ENCODE results near the gene CREB3L1.

DNA sequence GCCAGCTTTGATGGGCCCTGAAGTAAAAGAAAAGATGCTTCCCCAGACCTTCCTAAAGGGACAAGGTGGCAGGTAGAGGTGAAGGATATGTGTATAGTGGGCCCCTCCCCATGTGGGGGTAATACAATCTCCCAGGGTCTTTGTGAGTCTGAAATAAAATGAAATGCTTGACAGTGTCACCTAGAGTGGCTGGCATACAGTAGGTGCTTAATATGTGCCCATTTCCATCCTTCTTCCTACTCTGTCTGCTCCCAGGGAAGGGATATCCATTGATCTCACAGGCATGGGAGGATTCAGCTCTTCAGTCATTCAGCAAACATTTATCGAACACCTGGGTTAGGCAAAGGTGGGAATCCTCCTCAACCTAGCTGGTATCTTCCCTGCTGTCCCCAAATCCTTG, 6.1 kb upstream of the CREB3L1 start:
- TF ChIP-seq, protein P1, sequence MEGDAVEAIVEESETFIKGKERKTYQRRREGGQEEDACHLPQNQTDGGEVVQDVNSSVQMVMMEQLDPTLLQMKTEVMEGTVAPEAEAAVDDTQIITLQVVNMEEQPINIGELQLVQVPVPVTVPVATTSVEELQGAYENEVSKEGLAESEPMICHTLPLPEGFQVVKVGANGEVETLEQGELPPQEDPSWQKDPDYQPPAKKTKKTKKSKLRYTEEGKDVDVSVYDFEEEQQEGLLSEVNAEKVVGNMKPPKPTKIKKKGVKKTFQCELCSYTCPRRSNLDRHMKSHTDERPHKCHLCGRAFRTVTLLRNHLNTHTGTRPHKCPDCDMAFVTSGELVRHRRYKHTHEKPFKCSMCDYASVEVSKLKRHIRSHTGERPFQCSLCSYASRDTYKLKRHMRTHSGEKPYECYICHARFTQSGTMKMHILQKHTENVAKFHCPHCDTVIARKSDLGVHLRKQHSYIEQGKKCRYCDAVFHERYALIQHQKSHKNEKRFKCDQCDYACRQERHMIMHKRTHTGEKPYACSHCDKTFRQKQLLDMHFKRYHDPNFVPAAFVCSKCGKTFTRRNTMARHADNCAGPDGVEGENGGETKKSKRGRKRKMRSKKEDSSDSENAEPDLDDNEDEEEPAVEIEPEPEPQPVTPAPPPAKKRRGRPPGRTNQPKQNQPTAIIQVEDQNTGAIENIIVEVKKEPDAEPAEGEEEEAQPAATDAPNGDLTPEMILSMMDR (IDR thresholded peaks at IDR 0.05): no peak
- TF ChIP-seq POLR2A (IDR thresholded peaks at IDR 0.05): no peak

All from right lobe of liver (tissue), 4 donors.